K562 (cell line): ENCODE data around the gene TOR3A. TPM values are rescaled to one million over a fixed set of nuclear protein-coding genes. Genes with fewer than 3 reads are reported as not detected.

Experiments used
- AFF1 ChIP-seq, 2 experiments: fragments of 450-650 bp; IDR thresholded peaks; 2 replicates each; pipeline ENCODE4 v1.6.1; 2018; ENCODE audit warnings: mild to moderate bottlenecking in 2 of 2, low read depth in 1 of 2; ENCODE audit not compliant: partially characterized antibody in 2 of 2
- ATF3 ChIP-seq, 2 experiments: fragments of 450-650 bp in 1 of 2; sonication (generic) in 1 of 2; formaldehyde crosslinking in 1 of 2; IDR thresholded peaks in 1 of 2; conservative IDR thresholded peaks in 1 of 2; 2 replicates each; pipeline versions ENCODE4 v1.6.1 to v1.8.1; 2016 to 2023; ENCODE audit warnings: mild to moderate bottlenecking in 2 of 2, moderate library complexity in 2 of 2, inconsistent platforms in 1 of 2, missing genetic modification reagents in 1 of 2
- DPF2 ChIP-seq: fragments of 450-650 bp; IDR thresholded peaks from 2 replicates; pipeline ENCODE4 v1.6.1; 2016
- KAT2B ChIP-seq: IDR thresholded peaks from one replicate; pipeline ENCODE4 v1.6.1; 2012; ENCODE audit warnings: low read depth, mild to moderate bottlenecking, control low read depth, inconsistent platforms, low read length, moderate library complexity
- LEF1 ChIP-seq: fragments of 450-650 bp; IDR thresholded peaks from 2 replicates; pipeline ENCODE4 v1.6.1; 2016; ENCODE audit warnings: mild to moderate bottlenecking
- MEF2D ChIP-seq: conservative IDR thresholded peaks from 2 replicates; pipeline ENCODE4 v1.6.1; 2016; ENCODE audit warnings: low read depth, missing genetic modification characterization, missing compliant biosample characterization
- MNT ChIP-seq, 2 experiments: fragments of 450-650 bp; conservative IDR thresholded peaks; 2 replicates each; pipeline ENCODE4 v1.6.1; 2017; ENCODE audit warnings: mild to moderate bottlenecking in 2 of 2, moderate library complexity in 2 of 2
- MTA3 ChIP-seq: fragments of 450-650 bp; formaldehyde crosslinking; IDR thresholded peaks from 2 replicates; pipeline ENCODE4 v1.6.1; 2017; ENCODE audit warnings: mild to moderate bottlenecking, borderline replicate concordance
- NR1H2 ChIP-seq: sonication (generic); formaldehyde crosslinking; IDR thresholded peaks from 2 replicates; pipeline ENCODE4 v1.4.0; 2020; ENCODE audit warnings: mild to moderate bottlenecking, missing genetic modification reagents
- SETDB1 ChIP-seq: IDR thresholded peaks from one replicate; pipeline ENCODE4 v1.6.1; 2012; ENCODE audit warnings: low read length, control low read depth, inconsistent platforms
- SIN3B ChIP-seq: fragments of 450-650 bp; IDR thresholded peaks from 2 replicates; pipeline ENCODE4 v1.6.1; 2017; ENCODE audit warnings: low read depth, mild to moderate bottlenecking, moderate library complexity
- TAF7 ChIP-seq: fragments of 450-650 bp; IDR thresholded peaks from 2 replicates; pipeline ENCODE4 v1.6.1; 2016; ENCODE audit warnings: missing genetic modification characterization, missing compliant biosample characterization
- TRIM24 ChIP-seq, 2 experiments: fragments of 450-650 bp; IDR thresholded peaks; 2 replicates each; pipeline ENCODE4 v1.6.1; 2016
- TSC22D4 ChIP-seq: fragments of 450-650 bp; IDR thresholded peaks from 2 replicates; pipeline ENCODE4 v1.6.1; 2016; ENCODE audit warnings: missing genetic modification characterization, missing biosample characterization, control low read depth
- ZBTB11 ChIP-seq, 3 experiments: fragments of 200-800 bp in 1 of 3; fragments of 250-450 bp in 1 of 3; fragments of 450-650 bp in 1 of 3; sonication (Bioruptor Pico) in 1 of 3; sonication (Bioruptor generic) in 1 of 3; formaldehyde crosslinking in 1 of 3; IDR thresholded peaks; 2 replicates each; pipeline versions ENCODE4 v1.6.1 to v1.8.0; 2016 to 2022; ENCODE audit warnings: mild to moderate bottlenecking in 2 of 3, missing genetic modification characterization in 2 of 3, missing compliant biosample characterization in 1 of 3, moderate library complexity in 1 of 3
- ZNF174 ChIP-seq: fragments of 250-450 bp; sonication (Bioruptor Pico); IDR thresholded peaks from 2 replicates; pipeline ENCODE4 v1.4.0; 2020; ENCODE audit warnings: mild to moderate bottlenecking
- polyA plus RNA-seq, 8 experiments: library from polyadenylated mRNA; depleted of rRNA in 4 of 8; stranded (reverse) in 5 of 8; unstranded in 3 of 8; fragments of >200 nt; fragmentation: Nextera tagmentation in 2 of 8; fragmentation: Illumina TruSeq in 1 of 8; extraction: Ambion mirVana in 2 of 8; extraction: Trizol in 1 of 8; gene quantifications; 2 replicates each; pipeline versions ENCODE4 v1.2.1 to v1.2.3, GENCODE V29; 2011 to 2014; ENCODE audit warnings: inconsistent platforms in 1 of 8, missing spikeins in 1 of 8
- total RNA-seq, 7 experiments: library from RNA; depleted of rRNA in 6 of 7; stranded (reverse); fragments of >200 nt in 6 of 7; fragmentation: Illumina TruSeq in 2 of 7; extraction: Trizol in 2 of 7; gene quantifications; 2 replicates each; pipeline versions ENCODE4 v1.2.1 to v1.2.3, GENCODE V29; 2011 to 2021; ENCODE audit warnings: low replicate concordance in 1 of 7

TOR3A gene
- total and polyA plus RNA-seq, 9 of the 15 experiments (the other 6 are each of a cell fraction or from before 2014, with no cell fraction given) = 7.9 to 94.5 (median 39.7) TPM

GRCh38 chr1:179058487-179059483, 23.1 kb upstream of the TOR3A start (continued):
- TF ChIP-seq ZBTB11 (CRISPR knock-in tag; IDR thresholded peaks at IDR 0.05) = no peak
- TF ChIP-seq TSC22D4 (tag) = no peak
- no peak for TF ChIP-seq LEF1
- no peak for TF ChIP-seq MTA3
- TF ChIP-seq SETDB1 = no peak
- TF ChIP-seq NR1H2 (CRISPR knock-in tag) = no peak
- TF ChIP-seq KAT2B = no peak
- TF ChIP-seq TRIM24 (IDR thresholded peaks at IDR 0.05) = peak; percentile 9 to 58; a peak in 1 of 4 replicates
- peak; percentile 79; the same call in 1 of the 2 replicates for TF ChIP-seq MEF2D (tag)
- TF ChIP-seq SIN3B = no peak
- TF ChIP-seq TAF7 (tag) = no peak
- no peak for TF ChIP-seq AFF1 (IDR thresholded peaks at IDR 0.05; ENCODE audit: low read depth in 1 of 2, partially characterized antibody in 2 of 2)
- TF ChIP-seq ATF3 (IDR thresholded peaks at IDR 0.05) = peak; percentile 62
- no peak for TF ChIP-seq ATF3 (CRISPR knock-in tag; conservative IDR thresholded peaks at IDR 0.05)
- no peak for TF ChIP-seq MNT (conservative IDR thresholded peaks at IDR 0.05)
- TF ChIP-seq ZNF174 = no peak
- no peak for TF ChIP-seq DPF2
